NOMO-1 treated with DMSO at 0.1 percent for 48 hours (cell line): ENCODE data around the gene NNT.

ENCODE experiments used
- DNase-seq: peaks from one replicate; lab custom pipeline; 2025; ENCODE audit not compliant: unreplicated experiment; lab: John Stamatoyannopoulos, UW

Gene NNT

GRCh38 chr5:43622074-43622473 is 19.1 kb downstream of the NNT start:
- DNase-seq = no peak

- DNase-seq = no peak
Observed at GRCh38 chr5:43623048-43623680, 20.2 kb downstream of the NNT start.

- peak; percentile 45 for DNase-seq
Observed at GRCh38 chr5:43627028-43627427, 24.0 kb downstream of the NNT start.

DNA sequence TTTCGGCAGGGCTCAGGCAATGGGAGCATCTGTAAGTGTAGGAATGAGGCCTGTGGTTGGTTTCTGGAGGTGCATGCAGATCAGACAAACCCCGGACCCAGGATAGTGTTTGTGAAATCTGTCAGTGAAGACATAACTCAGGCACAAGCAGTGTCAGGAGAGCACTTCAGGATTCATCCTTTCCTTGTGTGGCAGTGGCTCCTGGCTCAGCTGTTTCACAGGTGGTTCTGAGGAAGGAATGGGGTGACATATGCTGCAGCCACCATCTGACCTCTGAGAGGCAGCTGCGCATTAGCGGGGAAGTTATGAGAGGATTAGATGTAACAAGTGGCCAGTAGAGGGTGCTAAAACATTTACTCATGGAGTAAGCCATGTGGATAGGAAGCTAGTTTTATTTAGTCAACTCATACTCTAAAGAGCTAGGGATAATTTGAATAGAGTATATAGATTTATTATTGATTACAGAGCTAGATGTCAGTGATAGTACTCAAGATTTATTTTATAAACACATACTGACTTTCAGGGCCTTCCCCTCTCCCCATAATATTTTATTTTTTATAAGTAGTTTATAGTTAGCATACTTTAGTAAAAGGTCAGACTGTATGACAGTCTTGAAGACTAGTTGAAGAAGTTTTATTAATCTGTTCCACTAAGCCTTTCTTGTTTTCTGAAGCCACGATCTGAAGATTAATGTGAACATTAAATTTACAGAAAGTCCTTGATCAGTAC is 28.4 kb downstream of the NNT start:
- peak; percentile 94 for DNase-seq

DNA sequence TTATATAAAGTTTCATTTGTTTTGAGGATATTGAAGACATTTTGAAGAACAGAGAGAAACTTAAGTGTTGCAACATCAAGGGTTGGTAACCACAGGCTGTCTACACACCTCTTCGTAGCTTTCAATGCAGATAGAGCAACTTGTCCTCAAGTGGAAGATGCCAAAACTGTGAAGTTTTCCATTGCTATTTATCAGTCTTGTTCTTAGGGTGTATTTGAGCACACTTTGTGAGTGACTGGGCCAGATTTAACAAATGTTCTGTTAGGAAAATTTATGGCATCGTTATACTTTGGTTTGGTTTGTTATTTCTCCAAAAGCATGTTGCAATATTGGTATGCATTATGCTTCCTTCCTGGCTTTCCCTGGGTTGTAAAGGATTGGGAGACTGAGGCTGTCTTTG is 31.6 kb downstream of the NNT start:
- DNase-seq = peak; percentile 78

DNA sequence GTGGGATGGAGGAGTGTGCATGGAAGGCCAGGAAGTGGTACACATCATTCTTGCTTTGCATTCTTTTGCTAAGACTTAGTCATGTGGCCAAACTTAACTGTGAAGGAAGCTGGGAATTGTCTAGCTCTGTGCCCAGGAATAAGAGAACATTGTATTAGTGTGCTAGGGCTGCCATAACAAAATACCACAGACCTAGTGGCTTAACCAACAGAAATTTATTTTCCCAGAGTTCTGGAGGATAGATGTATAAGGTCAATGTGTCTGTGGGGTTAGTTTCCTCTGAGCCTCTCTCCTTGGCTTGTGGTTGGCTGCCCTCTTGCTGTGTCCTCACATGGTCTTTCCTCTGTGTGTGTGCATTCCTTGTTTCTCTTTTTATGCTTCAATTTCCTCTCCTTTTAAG is 32.4 kb downstream of the NNT start:
- DNase-seq = no peak

DNA sequence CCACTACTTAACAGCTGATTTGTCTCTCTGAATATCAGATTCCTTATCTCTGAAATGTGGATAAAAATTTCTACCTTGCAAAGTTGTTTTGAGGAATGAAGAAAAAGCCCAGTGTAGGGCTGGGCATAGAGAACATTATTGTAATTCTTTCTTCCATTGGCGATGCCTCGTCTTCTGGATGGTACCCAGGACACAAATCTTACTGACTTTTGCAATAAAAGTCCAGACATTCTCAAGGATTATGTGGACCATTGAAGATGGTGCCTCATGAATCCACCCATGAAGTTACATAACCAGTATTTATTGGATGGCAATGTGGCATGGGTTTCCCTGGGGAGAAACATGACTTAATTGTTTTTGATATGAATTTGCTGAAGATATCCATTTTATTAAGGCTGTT is 33.1 kb downstream of the NNT start:
- DNase-seq = no peak

- no peak for DNase-seq
Observed at GRCh38 chr5:43637416-43637815, 34.4 kb downstream of the NNT start.

DNA sequence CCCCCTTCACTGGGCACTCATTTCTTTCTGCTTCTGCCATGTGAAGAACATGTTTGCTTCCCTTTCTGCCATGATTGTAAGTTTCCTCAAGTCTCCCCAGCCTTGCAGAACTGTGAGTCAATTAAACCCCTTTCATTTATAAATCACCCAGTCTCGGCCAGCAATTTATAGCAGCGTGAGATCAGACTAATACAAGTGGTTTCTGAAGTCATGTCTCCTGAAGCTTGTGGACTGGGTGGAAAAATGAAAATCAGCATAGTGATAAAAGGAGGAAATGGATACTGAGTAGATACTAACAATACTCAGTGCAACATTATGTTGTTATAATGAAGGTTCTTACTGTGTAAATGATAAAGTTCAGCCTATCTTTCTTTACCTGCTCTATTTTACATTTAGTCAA is 35.1 kb downstream of the NNT start:
- no peak for DNase-seq

DNA sequence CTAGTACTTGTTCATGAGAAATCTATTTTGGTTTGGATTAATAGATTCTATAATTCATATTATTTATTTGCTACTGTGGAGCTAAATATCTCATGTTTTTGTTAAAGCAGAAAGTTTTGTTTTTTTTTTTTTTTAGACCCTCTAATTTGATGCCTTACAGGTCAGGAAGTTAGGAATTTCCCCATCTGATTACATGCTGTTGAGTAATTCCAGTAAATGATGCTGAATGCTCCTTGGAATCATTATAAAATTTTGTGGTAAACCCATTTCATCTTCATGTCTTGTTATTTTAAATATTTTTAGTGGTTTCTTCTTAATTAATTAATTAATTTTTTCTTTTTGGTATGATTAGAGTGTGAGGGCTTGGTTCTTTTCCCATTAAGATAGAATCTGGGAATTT is 35.6 kb downstream of the NNT start:
- no peak for DNase-seq

GRCh38 chr5:43639566-43639965 is 36.6 kb downstream of the NNT start:
- no peak for DNase-seq

- no peak for DNase-seq
Observed at GRCh38 chr5:43642428-43642827, 39.4 kb downstream of the NNT start.

DNA sequence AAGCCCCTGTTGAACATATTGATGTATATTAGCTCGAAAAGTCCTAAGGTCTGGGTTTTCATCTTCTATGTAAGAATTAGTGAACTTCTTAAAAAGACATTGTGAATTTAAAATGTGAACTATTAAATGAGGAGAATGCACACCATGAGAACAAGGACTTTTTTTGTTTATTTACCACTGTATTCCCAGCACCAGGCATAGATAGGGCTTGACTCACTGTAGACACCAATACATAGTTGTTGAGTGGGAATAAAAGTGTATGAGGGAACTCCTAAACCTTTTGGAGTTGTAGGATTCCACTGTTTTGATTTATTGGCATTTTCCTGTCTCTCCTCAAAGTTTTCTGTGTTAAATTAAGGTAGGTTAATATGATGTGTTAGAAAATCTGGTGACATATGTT is 40.3 kb downstream of the NNT start:
- no peak for DNase-seq

GRCh38 chr5:43643750-43644149 is 40.8 kb downstream of the NNT start:
- DNase-seq = no peak

DNA sequence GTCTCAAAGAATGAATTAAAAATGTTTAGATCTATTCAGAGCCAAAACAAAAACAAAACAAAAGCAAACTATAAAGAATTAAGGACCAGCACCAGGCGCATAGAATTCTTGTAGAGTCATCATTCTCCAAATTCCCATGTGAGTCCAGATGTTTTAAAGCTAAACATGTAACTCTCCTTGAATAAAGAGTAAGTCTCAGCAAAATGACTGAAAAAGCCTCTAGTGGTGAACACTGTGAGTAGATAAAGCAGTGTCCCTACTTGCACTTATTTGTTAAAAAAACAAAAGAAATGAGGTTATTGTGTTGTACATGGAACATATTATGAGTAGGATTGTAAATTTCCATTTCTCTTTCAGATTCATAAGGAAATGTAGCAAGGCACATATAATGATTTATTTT is 44.0 kb downstream of the NNT start:
- DNase-seq = no peak

DNA sequence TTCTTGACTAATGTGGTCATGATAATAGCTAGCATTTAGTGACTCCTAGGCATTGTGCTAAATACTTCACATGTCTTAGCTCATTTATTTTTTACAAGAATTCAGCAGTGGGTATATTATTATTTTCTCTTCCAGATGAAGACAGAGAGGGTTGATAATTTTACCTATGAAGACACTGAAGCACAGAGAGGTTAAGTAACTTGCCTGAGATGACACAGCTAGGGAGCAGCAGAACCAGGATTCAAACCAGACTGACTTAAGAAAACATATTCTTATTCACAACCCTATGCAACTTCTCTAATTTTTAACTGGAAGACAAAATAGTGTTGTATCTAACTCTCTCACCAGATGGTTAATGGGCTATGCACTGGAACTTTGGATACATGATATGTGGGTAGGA is 44.8 kb downstream of the NNT start:
- no peak for DNase-seq

GRCh38 chr5:43648499-43649124 is 45.6 kb downstream of the NNT start:
- no peak for DNase-seq

- DNase-seq = no peak
Observed at GRCh38 chr5:43649256-43649655, 46.3 kb downstream of the NNT start.

DNA sequence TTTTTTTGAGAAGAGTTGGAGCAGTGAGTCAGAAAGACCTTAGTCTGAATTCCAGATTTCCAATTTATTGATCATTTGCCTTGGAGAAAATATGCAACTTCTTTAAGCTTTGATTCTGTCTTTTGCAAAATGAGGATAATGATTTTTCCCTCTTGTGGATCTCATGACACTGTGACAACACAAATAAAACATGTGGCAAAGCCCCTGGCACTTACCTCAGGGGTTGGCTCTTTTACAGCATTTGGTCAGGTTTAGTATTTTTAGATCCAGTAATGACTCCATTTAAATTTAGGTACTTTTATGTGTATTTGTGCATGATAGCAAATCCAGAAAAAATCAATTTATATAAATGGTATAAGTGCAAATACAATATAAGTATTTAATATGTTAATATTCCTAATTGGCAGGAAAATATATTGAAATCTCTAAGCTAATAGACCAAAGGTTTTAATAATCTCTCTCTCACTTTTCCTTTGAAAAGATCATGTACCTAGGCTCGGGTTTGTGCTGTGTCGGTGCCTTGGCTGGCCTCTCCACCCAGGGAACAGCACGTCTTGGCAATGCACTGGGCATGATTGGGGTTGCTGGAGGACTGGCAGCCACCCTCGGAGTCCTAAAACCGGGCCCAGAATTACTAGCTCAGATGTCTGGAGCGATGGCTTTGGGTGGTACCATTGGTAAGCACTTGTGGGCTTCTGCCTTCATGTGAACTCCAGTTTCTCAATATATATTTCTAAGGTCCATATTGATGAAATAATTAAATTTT is 49.7 kb downstream of the NNT start:
- DNase-seq = no peak

GRCh38 chr5:43658509-43658908 is 55.5 kb downstream of the NNT start:
- no peak for DNase-seq

DNA sequence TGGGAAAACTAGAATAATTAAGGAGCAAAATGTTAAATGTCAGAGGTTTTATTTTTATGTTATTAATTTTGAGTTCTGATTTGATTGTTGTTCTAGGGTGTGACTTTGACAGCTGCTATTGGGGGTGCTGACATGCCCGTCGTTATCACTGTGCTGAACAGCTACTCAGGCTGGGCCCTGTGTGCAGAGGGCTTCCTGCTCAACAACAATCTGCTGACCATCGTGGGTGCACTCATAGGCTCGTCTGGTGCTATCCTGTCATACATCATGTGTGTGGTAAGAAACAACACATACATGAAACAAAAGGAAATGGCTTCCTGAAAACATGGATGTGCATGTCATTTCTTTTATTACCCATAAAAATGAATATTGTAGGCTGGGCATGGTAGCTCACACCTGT is 56.1 kb downstream of the NNT start:
- no peak for DNase-seq

DNA sequence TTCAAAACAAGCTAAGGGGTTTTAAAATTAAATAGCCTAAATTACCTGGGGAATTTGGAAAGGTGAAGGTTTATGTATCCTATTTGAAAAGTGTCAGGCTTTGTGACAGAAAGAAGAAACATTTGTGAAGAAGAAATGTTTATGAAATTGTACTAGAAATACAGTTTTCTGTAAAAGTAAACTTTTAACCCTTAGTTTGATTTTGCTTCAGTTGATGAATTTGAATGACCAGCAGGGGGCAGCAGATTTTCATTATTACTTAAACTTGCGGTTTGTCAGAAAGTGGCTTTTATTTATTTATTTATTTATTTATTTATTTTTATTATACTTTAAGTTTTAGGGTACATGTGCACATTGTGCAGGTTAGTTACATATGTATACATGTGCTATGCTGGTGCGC is 58.1 kb downstream of the NNT start:
- DNase-seq = peak; percentile 29
